ENCODE data around the gene ZNF793.

The ZNF793 gene

GRCh38 chr19:37572203-37572602 lies 65.5 kb downstream of the ZNF793 start:
- DNase-seq, result peak; percentile 39

- peak; percentile 5 for DNase-seq
Observed at GRCh38 chr19:37583340-37583739, 76.6 kb downstream of the ZNF793 start.
